Smooth muscle cell (in vitro differentiated cells): ENCODE measurements around the gene NMNAT3. TPM values are rescaled to one million over a fixed set of nuclear protein-coding genes. Genes with fewer than 3 reads are reported as not detected.

Source experiments
- DNase-seq: peaks from one replicate; lab custom pipeline; 2025; ENCODE audit not compliant: unreplicated experiment; lab: John Stamatoyannopoulos, UW
- H2AFZ ChIP-seq: fragments of 200-600 bp; sonication (generic); 2 replicates; pipeline ENCODE4 v1.6.0; 2016; ENCODE audit warnings: antibody characterized with exemption, low read depth, mild to moderate bottlenecking
- H3F3A ChIP-seq: fragments of 200-600 bp; sonication (generic); 2 replicates; pipeline ENCODE4 v1.6.0; 2017; ENCODE audit warnings: antibody characterized with exemption, low read depth
- H3K27ac ChIP-seq: fragments of 200-600 bp; sonication (generic); 2 replicates; pipeline ENCODE4 v1.5.1; 2016; ENCODE audit warnings: low read depth, mild to moderate bottlenecking
- H3K27me3 ChIP-seq: fragments of 200-600 bp; sonication (generic); 2 replicates; pipeline ENCODE4 v1.6.1; 2016; ENCODE audit warnings: low read depth, mild to moderate bottlenecking
- H3K36me3 ChIP-seq: fragments of 200-600 bp; sonication (generic); 2 replicates; pipeline ENCODE4 v1.5.1; 2016; ENCODE audit warnings: low read depth
- H3K4me1 ChIP-seq: fragments of 200-600 bp; sonication (generic); 2 replicates; pipeline ENCODE4 v1.5.1; 2016; ENCODE audit warnings: low read depth
- H3K4me2 ChIP-seq: fragments of 200-600 bp; sonication (generic); 2 replicates; pipeline ENCODE4 v1.6.0; 2016; ENCODE audit warnings: mild to moderate bottlenecking
- H3K4me3 ChIP-seq: fragments of 200-600 bp; sonication (generic); 2 replicates; pipeline ENCODE4 v1.5.1; 2016; ENCODE audit warnings: mild to moderate bottlenecking
- H3K79me2 ChIP-seq: fragments of 200-600 bp; sonication (generic); 2 replicates; pipeline ENCODE4 v1.6.0; 2016; ENCODE audit warnings: low read depth, mild to moderate bottlenecking
- H3K9ac ChIP-seq: fragments of 200-600 bp; sonication (generic); 2 replicates; pipeline ENCODE4 v1.6.0; 2016; ENCODE audit warnings: low read depth
- H3K9me3 ChIP-seq: fragments of 200-600 bp; sonication (generic); replicated peaks from 2 replicates; pipeline ENCODE4 v1.5.1; 2016; ENCODE audit warnings: low read depth
- H4K20me1 ChIP-seq: fragments of 200-600 bp; sonication (generic); 2 replicates; pipeline ENCODE4 v1.6.0; 2016; ENCODE audit warnings: low read depth
- WGBS: methylation state at CpG from one replicate; pipeline ENCODE4 v1.1.7; 2016; ENCODE audit warnings: low lambda C conversion rate; 5-methylcytosine and 5-hydroxymethylcytosine counted together
- polyA plus RNA-seq: library from polyadenylated mRNA; unstranded; fragments of >200 nt; fragmentation: Nextera tagmentation; extraction: Ambion mirVana; gene quantifications from 2 replicates; pipeline ENCODE4 v1.2.1, GENCODE V29; 2016
- total RNA-seq: library from RNA; depleted of rRNA; stranded (reverse); fragments of >200 nt; gene quantifications from 2 replicates; pipeline ENCODE4 v1.2.3, GENCODE V29; 2014
- TF ChIP-seq, protein P1 (sequence below): fragments of 200-600 bp; sonication (generic); IDR thresholded peaks from 2 replicates; pipeline ENCODE4 v1.5.1; 2017; ENCODE audit warnings: borderline replicate concordance, mild to moderate bottlenecking, antibody characterized with exemption; ENCODE audit not compliant: insufficient read depth, poor library complexity, severe bottlenecking

NMNAT3 gene
- total and polyA plus RNA-seq, 2 experiments from 2014 or later: 0.18 to 0.65 TPM

DNA sequence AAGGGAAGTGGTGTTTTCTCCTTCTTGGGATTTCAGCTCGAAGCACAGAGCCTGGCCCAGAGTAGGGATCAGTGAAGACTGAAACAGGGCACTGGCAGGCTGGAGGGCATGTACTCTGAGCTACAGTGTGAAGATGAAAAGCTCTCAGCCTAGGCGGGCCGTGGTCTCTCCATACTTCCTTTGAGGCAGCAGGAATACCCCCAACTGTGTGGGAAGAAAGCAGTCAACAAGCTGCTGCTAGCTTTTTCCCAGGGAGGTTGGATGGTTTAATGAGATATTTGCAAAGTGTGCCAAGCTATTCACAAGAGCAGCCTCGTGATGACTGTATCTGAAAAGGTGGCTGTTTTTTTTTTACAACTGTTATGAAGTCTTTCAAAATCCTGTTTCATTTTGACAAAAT, 47.2 kb downstream of the NMNAT3 start:
- no peak overlapping the region for H3K27ac ChIP-seq
- H3K36me3 ChIP-seq: no peaks in the 10 kb centered on the region
- no peak overlapping the region for H3K4me3 ChIP-seq
- no peaks in the 10 kb centered on the region for H3K4me1 ChIP-seq
- H2AFZ ChIP-seq: no peak overlapping the region
- H3K79me2 ChIP-seq: no peaks in the 10 kb centered on the region
- no peak for DNase-seq
- H3K4me2 ChIP-seq: no peak overlapping the region
- H3K9ac ChIP-seq: no peak overlapping the region
- whole genome bisulfite sequencing: 66% methylated on average over 4 of the region's 4 CpGs
- H3F3A ChIP-seq: no peaks in the 10 kb centered on the region
- H3K9me3 ChIP-seq: no peaks in the 10 kb centered on the region
- no peaks in the 10 kb centered on the region for H3K27me3 ChIP-seq
- TF ChIP-seq, protein P1, sequence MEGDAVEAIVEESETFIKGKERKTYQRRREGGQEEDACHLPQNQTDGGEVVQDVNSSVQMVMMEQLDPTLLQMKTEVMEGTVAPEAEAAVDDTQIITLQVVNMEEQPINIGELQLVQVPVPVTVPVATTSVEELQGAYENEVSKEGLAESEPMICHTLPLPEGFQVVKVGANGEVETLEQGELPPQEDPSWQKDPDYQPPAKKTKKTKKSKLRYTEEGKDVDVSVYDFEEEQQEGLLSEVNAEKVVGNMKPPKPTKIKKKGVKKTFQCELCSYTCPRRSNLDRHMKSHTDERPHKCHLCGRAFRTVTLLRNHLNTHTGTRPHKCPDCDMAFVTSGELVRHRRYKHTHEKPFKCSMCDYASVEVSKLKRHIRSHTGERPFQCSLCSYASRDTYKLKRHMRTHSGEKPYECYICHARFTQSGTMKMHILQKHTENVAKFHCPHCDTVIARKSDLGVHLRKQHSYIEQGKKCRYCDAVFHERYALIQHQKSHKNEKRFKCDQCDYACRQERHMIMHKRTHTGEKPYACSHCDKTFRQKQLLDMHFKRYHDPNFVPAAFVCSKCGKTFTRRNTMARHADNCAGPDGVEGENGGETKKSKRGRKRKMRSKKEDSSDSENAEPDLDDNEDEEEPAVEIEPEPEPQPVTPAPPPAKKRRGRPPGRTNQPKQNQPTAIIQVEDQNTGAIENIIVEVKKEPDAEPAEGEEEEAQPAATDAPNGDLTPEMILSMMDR: no peak
- no peaks in the 10 kb centered on the region for H4K20me1 ChIP-seq

DNA sequence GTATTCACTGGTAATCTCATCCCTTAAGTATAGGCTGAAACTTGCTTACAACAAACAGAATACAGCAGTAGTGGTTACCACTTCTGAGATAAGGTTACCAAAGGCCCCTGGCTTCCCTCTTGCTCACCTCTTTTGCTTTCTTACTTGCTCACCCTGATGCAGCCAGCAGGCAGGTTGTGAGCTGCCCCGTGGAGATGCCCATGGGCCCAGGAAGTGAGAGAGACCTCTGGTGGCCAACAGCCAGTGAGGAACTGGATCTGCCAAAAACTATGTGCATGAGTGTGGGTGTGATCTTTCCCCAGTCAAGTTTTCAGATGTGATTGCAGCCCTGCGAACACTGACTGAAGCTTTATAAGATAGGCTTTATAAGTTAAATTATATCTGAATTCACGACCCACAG, 48.7 kb downstream of the NMNAT3 start:
- Histone ChIP-seq H3K36me3 (no peaks in the 10 kb centered on the region), H3K9me3 (no peaks in the 10 kb centered on the region), H3F3A (no peaks in the 10 kb centered on the region), H3K4me2 (no peak overlapping the region), H2AFZ (no peak overlapping the region), H3K4me1 (no peaks in the 10 kb centered on the region), H3K27ac (no peak overlapping the region), H4K20me1 (no peaks in the 10 kb centered on the region), H3K79me2 (no peaks in the 10 kb centered on the region), H3K27me3 (no peaks in the 10 kb centered on the region), H3K4me3 (no peak overlapping the region), H3K9ac (no peak overlapping the region)
- WGBS: 62% methylated on average over 3 of the region's 3 CpGs
- no peak for DNase-seq
- TF ChIP-seq, protein P1: peak; percentile 4

DNA sequence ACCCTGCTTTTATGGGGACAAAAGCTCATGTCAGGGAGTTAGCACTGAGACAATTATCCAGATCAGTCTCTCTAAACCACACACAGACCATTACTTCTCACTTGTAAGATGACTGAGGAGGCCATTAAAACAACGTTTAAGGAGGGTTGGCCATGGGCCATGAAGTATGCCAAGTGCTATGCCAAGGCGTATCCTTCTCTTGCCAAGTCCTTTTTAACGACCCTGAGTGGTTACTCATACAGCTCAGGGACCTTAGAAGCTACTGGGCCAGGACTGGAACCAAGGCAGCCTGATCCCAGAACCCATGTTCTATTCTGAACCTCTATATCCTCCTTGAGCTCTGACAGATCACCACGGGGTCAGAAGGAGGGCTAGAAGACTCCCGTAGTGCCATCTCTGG, 50.0 kb downstream of the NMNAT3 start:
- H3K9me3 ChIP-seq: no peaks in the 10 kb centered on the region
- DNase-seq: no peak
- H3F3A ChIP-seq: no peaks in the 10 kb centered on the region
- H3K79me2 ChIP-seq: no peaks in the 10 kb centered on the region
- 86% methylated on average over 5 of the region's 5 CpGs for WGBS
- H3K27ac ChIP-seq: no peak overlapping the region
- H3K36me3 ChIP-seq: no peaks in the 10 kb centered on the region
- H3K4me1 ChIP-seq: no peaks in the 10 kb centered on the region
- no peak overlapping the region for H3K4me3 ChIP-seq
- no peaks in the 10 kb centered on the region for H4K20me1 ChIP-seq
- no peak overlapping the region for H3K4me2 ChIP-seq
- no peak overlapping the region for H3K9ac ChIP-seq
- H2AFZ ChIP-seq: no peak overlapping the region
- TF ChIP-seq, protein P1: no peak
- no peaks in the 10 kb centered on the region for H3K27me3 ChIP-seq

DNA sequence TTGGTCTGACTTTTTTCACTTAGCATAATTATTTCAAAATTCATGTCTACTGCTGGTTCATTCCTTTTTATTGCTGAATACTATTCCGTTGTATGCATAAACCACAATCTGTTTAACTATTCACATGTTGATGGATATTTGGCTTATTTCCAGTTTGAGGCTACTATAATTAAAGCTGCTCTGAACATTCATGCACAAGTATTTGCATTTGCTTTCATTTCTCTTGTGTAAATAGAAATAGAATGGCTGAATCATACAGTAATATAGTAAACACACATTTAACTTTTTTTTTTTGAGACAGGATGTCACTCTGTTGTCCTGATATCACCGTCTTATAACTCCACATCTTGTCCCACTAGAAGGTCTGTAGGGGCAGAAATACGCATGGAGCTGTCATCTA, 57.3 kb downstream of the NMNAT3 start:
- no peak overlapping the region for H3K4me3 ChIP-seq
- no peaks in the 10 kb centered on the region for H3K9me3 ChIP-seq
- no peak for DNase-seq
- WGBS: 66% methylated on average over 3 of the region's 3 CpGs
- H4K20me1 ChIP-seq: no peaks in the 10 kb centered on the region
- no peak overlapping the region for H2AFZ ChIP-seq
- no peaks in the 10 kb centered on the region for H3F3A ChIP-seq
- no peaks in the 10 kb centered on the region for H3K79me2 ChIP-seq
- H3K4me2 ChIP-seq: no peak overlapping the region
- TF ChIP-seq, protein P1: no peak
- no peaks in the 10 kb centered on the region for H3K4me1 ChIP-seq
- H3K27me3 ChIP-seq: peaks cover 6% of the 10 kb centered on the region
- H3K27ac ChIP-seq: no peak overlapping the region
- no peak overlapping the region for H3K9ac ChIP-seq
- H3K36me3 ChIP-seq: no peaks in the 10 kb centered on the region
